GM12878 (cell line): ENCODE results near the gene DTL. TPM values are rescaled to one million over a fixed set of nuclear protein-coding genes. Genes with fewer than 3 reads are reported as not detected.

Source experiments
- ATAC-seq: fragments of 200-7000 bp; cut with Tn5 transposase; 3 replicates; pipeline ENCODE4 v1.9.1; 2020; ENCODE audit warnings: mild to moderate bottlenecking, moderate library complexity
- BruUV-seq: library from RNA; stranded (reverse); fragments of 400-500 nt; replicated peaks from 2 replicates; lab custom pipeline; 2021; lab: Mats Ljungman, UMichigan
- CTCF ChIA-PET: fragments of 300-600 bp; sonication (Branson Sonifier 250); formaldehyde crosslinking; extraction: SDS; loops from one replicate; lab custom pipeline; 2021; ENCODE audit warnings: inconsistent platforms; lab: Yijun Ruan, JAX
- POLR2A ChIA-PET: fragments of 350-600 bp; formaldehyde crosslinking; extraction: SDS; loops from one replicate; lab custom pipeline; 2021; ENCODE audit warnings: inconsistent platforms; lab: Charles Lee
- RAD21 ChIA-PET: fragments of 300-600 bp; sonication (Branson Sonifier 250); formaldehyde crosslinking; loops from one replicate; lab custom pipeline; 2023; ENCODE audit warnings: antibody characterized with exemption; ENCODE audit not compliant: unreplicated experiment; lab: Charles Lee
- SMC1A ChIA-PET: fragments of 300-600 bp; sonication (Branson Sonifier 250); formaldehyde crosslinking; loops from one replicate; lab custom pipeline; 2023; ENCODE audit not compliant: unreplicated experiment, uncharacterized antibody; lab: Charles Lee
- DNase-seq: peaks from one replicate; pipeline ENCODE4 v3.0.0-alpha.2; 2011; ENCODE audit warnings: low read depth, low spot score
- FAIRE-seq: peaks from 3 replicates; lab custom pipeline; 2011; peaks lifted over from hg19 to GRCh38; lab: Jason Lieb, UNC
- H2AFZ ChIP-seq: 2 replicates; pipeline ENCODE4 v1.6.0; 2011; ENCODE audit warnings: low read depth, low read length, control low read depth; ENCODE audit not compliant: control insufficient read depth
- H3K27ac ChIP-seq: 2 replicates; pipeline ENCODE4 v1.5.1; 2011; ENCODE audit warnings: control low read depth; ENCODE audit not compliant: control insufficient read depth, insufficient read depth
- H3K27me3 ChIP-seq, 2 experiments: replicated peaks in 1 of 2; 2 replicates each; pipeline versions ENCODE4 v1.6.0 to v1.6.1; 2011; ENCODE audit warnings: low read length in 1 of 2; ENCODE audit not compliant: control insufficient read depth in 2 of 2, insufficient read depth in 2 of 2
- H3K36me3 ChIP-seq, 2 experiments: 2 replicates each; pipeline ENCODE4 v1.5.1; 2011; ENCODE audit warnings: low read length in 1 of 2; ENCODE audit not compliant: control insufficient read depth in 2 of 2, insufficient read depth in 2 of 2
- H3K4me1 ChIP-seq: 2 replicates; pipeline ENCODE4 v1.6.1; 2011; ENCODE audit warnings: mild to moderate bottlenecking, low read length, moderate library complexity, mixed read lengths; ENCODE audit not compliant: control insufficient read depth, insufficient read depth
- H3K4me2 ChIP-seq: 2 replicates; pipeline ENCODE4 v1.6.0; 2011; ENCODE audit warnings: control low read depth; ENCODE audit not compliant: control insufficient read depth, insufficient read depth
- H3K4me3 ChIP-seq: fragments of 200-600 bp; sonication (generic); 2 replicates; pipeline ENCODE4 v1.5.1; 2016
- H3K79me2 ChIP-seq: 2 replicates; pipeline ENCODE4 v1.6.0; 2011; ENCODE audit warnings: low read length; ENCODE audit not compliant: control insufficient read depth, insufficient read depth
- H3K9ac ChIP-seq: 2 replicates; pipeline ENCODE4 v1.8.0; 2011; ENCODE audit warnings: low read length, control low read depth, mixed read lengths; ENCODE audit not compliant: control insufficient read depth, insufficient read depth
- H3K9me3 ChIP-seq: replicated peaks from 3 replicates; pipeline ENCODE4 v1.5.1; 2011; ENCODE audit warnings: mild to moderate bottlenecking, low read length; ENCODE audit not compliant: control insufficient read depth, insufficient read depth
- H4K20me1 ChIP-seq: 2 replicates; pipeline ENCODE4 v1.6.0; 2011; ENCODE audit not compliant: control insufficient read depth, insufficient read depth
- ASH2L ChIP-seq: fragments of 300-600, 200-600 bp; sonication (generic); IDR thresholded peaks from 2 replicates; pipeline ENCODE4 v1.6.1; 2017; ENCODE audit warnings: low read depth, mild to moderate bottlenecking, borderline replicate concordance
- BCL11A ChIP-seq: IDR thresholded peaks from 2 replicates; pipeline ENCODE4 v1.6.1; 2011; ENCODE audit warnings: low read depth, low read length
- CEBPZ ChIP-seq: fragments of 150-350 bp; IDR thresholded peaks from 2 replicates; pipeline ENCODE4 v1.6.1; 2016; ENCODE audit warnings: low read depth, low read length
- EP300 ChIP-seq, 2 experiments: fragments of 150-350 bp in 1 of 2; IDR thresholded peaks; 2 replicates each; pipeline ENCODE4 v1.6.1; 2011 to 2012; ENCODE audit warnings: low read depth in 2 of 2, low read length in 2 of 2, borderline replicate concordance in 1 of 2, improper control_type of control experiment in 1 of 2, inconsistent platforms in 1 of 2; ENCODE audit not compliant: control insufficient read depth in 1 of 2
- FOXK2 ChIP-seq: fragments of 450-650 bp; IDR thresholded peaks from 2 replicates; pipeline ENCODE4 v1.6.1; 2017; ENCODE audit warnings: mild to moderate bottlenecking, moderate library complexity
- HCFC1 ChIP-seq: fragments of 150-350 bp; IDR thresholded peaks from 2 replicates; pipeline ENCODE4 v1.6.1; 2014; ENCODE audit warnings: low read length
- IKZF2 ChIP-seq, 2 experiments: fragments of 450-650 bp; IDR thresholded peaks; 2 replicates each; pipeline ENCODE4 v1.6.1; 2017; ENCODE audit warnings: mild to moderate bottlenecking in 2 of 2, moderate library complexity in 2 of 2
- KLF5 ChIP-seq: fragments of 450-650 bp; IDR thresholded peaks from 2 replicates; pipeline ENCODE4 v1.6.1; 2014; ENCODE audit warnings: mild to moderate bottlenecking; ENCODE audit not compliant: partially characterized antibody
- MEF2A ChIP-seq: IDR thresholded peaks from 2 replicates; pipeline ENCODE4 v1.6.1; 2011; ENCODE audit warnings: low read depth, mild to moderate bottlenecking, low read length, moderate library complexity; ENCODE audit not compliant: insufficient read depth
- POLR2AphosphoS2 ChIP-seq: IDR thresholded peaks from 2 replicates; pipeline ENCODE4 v1.6.1; 2011; ENCODE audit warnings: low read depth, mild to moderate bottlenecking, low read length, improper control_type of control experiment, moderate library complexity
- RBBP5 ChIP-seq: fragments of 200-600 bp; sonication (generic); conservative IDR thresholded peaks from 2 replicates; pipeline ENCODE4 v1.6.1; 2016
- REST ChIP-seq: IDR thresholded peaks from 2 replicates; pipeline ENCODE4 v1.6.1; 2012; ENCODE audit warnings: mild to moderate bottlenecking, low read depth, low read length
- WGBS: methylation state at CpG from one replicate; pipeline ENCODE4 v1.1.6; 2016; ENCODE audit warnings: low lambda C conversion rate; ENCODE audit not compliant: insufficient replicate concordance, insufficient coverage; ENCODE audit errors: missing lambda C conversion rate; 5-methylcytosine and 5-hydroxymethylcytosine counted together
- in situ Hi-C: fragments of 300-500 bp; cut with MboI; formaldehyde crosslinking; loops from 9 replicates; pipeline ENCODE4 v1.14.3; 2018; ENCODE audit warnings: mixed read lengths
- intact Hi-C: fragments of 100-400 bp; cut with micrococcal nuclease; formaldehyde crosslinking; loops from one replicate; pipeline ENCODE4 v1.14.2; 2022; ENCODE audit not compliant: unreplicated experiment
- polyA plus RNA-seq, 11 experiments: library from polyadenylated mRNA; depleted of rRNA in 4 of 11; unstranded in 6 of 11; stranded (reverse) in 5 of 11; fragments of >200 nt; fragmentation: Nextera tagmentation in 4 of 11; fragmentation: Illumina TruSeq in 1 of 11; extraction: Ambion mirVana in 4 of 11; extraction: Trizol in 1 of 11; gene quantifications; 1 replicate in 1 of 11; 2 replicates in 10 of 11; pipeline versions ENCODE4 v1.2.1 to v1.2.3, GENCODE V29; 2011 to 2016; ENCODE audit warnings: inconsistent platforms in 2 of 11, missing spikeins in 2 of 11, low read depth in 1 of 11
- total RNA-seq, 4 experiments: library from RNA; depleted of rRNA in 3 of 4; stranded (reverse); fragments of >200 nt in 3 of 4; fragmentation: Illumina TruSeq in 1 of 4; extraction: Trizol in 1 of 4; gene quantifications; 2 replicates each; pipeline versions ENCODE4 v1.2.1 to v1.2.3, GENCODE V29; 2013 to 2021
- TF ChIP-seq, protein P1 (sequence below): fragments of 450-650 bp; IDR thresholded peaks from 2 replicates; pipeline ENCODE4 v1.6.1; 2017; ENCODE audit warnings: antibody characterized with exemption, mild to moderate bottlenecking, moderate library complexity

DTL gene
- total and polyA plus RNA-seq, 10 of the 15 experiments (the other 5 are each of a cell fraction or from before 2014, with no cell fraction given): 24.1 to 73.4 (median 52.2) TPM

DNA sequence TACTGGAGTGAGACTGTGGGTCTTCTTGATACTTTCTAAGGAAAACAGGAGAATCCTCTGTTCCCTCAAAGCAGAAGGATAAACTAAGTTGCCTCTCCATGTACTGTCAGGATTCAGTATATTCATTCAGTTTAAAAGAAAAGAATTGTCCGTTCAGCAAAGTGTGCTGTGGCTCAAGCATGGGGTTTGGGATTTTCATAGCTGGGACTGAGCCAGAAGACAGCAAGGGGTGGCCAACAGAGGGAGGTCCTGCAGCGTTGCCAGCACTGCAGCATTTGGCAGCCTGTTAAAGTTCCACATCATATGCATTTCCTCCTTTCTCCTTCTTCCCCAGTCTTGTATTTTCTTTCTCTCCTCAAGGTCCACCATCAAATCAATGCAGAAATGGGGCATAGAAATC lies 75.1 kb downstream of the DTL start (continued):
- no peak for TF ChIP-seq REST
- no peak for TF ChIP-seq HCFC1
- TF ChIP-seq, all 136 proteins: peak for 0

- H2AFZ ChIP-seq: no peak overlapping the region
- ChIA-PET CTCF (interaction anchor here (0.7 to 1.7 kb wide), 4 partner anchors 41 to 451 kb away, joined by 3 to 6 read pairs (median 4); no protein-coding TSS in a partner anchor), RAD21 (interaction anchor here (1.1 kb wide), 1 partner anchor 48 kb away, joined by 3 read pairs; no protein-coding TSS in a partner anchor), SMC1A (interaction anchor here (0.9 to 2.4 kb wide), 3 partner anchors 9 to 180 kb away, joined by 3 to 8 read pairs (median 6); no protein-coding TSS in a partner anchor), POLR2A (no interaction called here)
- no peak for DNase-seq
- H3K4me3 ChIP-seq: no peak overlapping the region
- H4K20me1 ChIP-seq: no peaks in the 10 kb centered on the region
- BruUV-seq: no TSS peak
- H3K9ac ChIP-seq: no peak overlapping the region
- in situ Hi-C loops: no loop called here
- no peaks in the 10 kb centered on the region for H3K79me2 ChIP-seq
- TF ChIP-seq FOXK2 (no peak), ASH2L (no peak), POLR2AphosphoS2 (no peak), MEF2A (no peak), CEBPZ (no peak), RBBP5 (no peak), KLF5 (no peak), EP300 (IDR thresholded peaks at IDR 0.05; ENCODE audit: borderline replicate concordance in 1 of 2, control insufficient read depth in 1 of 2, low read depth in 2 of 2, low read length in 2 of 2) (no peak), IKZF2 (IDR thresholded peaks at IDR 0.05) (no peak), BCL11A (no peak)
- TF ChIP-seq, protein P1, sequence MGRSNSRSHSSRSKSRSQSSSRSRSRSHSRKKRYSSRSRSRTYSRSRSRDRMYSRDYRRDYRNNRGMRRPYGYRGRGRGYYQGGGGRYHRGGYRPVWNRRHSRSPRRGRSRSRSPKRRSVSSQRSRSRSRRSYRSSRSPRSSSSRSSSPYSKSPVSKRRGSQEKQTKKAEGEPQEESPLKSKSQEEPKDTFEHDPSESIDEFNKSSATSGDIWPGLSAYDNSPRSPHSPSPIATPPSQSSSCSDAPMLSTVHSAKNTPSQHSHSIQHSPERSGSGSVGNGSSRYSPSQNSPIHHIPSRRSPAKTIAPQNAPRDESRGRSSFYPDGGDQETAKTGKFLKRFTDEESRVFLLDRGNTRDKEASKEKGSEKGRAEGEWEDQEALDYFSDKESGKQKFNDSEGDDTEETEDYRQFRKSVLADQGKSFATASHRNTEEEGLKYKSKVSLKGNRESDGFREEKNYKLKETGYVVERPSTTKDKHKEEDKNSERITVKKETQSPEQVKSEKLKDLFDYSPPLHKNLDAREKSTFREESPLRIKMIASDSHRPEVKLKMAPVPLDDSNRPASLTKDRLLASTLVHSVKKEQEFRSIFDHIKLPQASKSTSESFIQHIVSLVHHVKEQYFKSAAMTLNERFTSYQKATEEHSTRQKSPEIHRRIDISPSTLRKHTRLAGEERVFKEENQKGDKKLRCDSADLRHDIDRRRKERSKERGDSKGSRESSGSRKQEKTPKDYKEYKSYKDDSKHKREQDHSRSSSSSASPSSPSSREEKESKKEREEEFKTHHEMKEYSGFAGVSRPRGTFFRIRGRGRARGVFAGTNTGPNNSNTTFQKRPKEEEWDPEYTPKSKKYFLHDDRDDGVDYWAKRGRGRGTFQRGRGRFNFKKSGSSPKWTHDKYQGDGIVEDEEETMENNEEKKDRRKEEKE: no peak
- H3K36me3 ChIP-seq: peaks cover 0 to 2% of the 10 kb centered on the region in 2 experiments; a peak in 2 of 4 replicates
- no peak overlapping the region for H3K27ac ChIP-seq
- FAIRE-seq: no peak
- WGBS: 100% methylated on average over 1 of the region's 1 CpG
- no peaks in the 10 kb centered on the region for H3K4me1 ChIP-seq
- intact Hi-C loops: no loop called here
- no peak for ATAC-seq
- no peaks in the 10 kb centered on the region for H3K9me3 ChIP-seq
- H3K4me2 ChIP-seq: no peak overlapping the region
- no peaks in the 10 kb centered on the region for H3K27me3 ChIP-seq
Observed at GRCh38 chr1:212111536-212111935, 76.0 kb downstream of the DTL start.
